DND-41 (cell line): Measurements from ENCODE around the gene TMPRSS9.
"Not testable (repeated sequence)": the region's sequence is repeated elsewhere in the genome, so short reads cannot be mapped to it uniquely, and the experiment has no call there.

Experiments used
- CTCF ChIP-seq: IDR thresholded peaks from 2 replicates; pipeline ENCODE4 v1.5.1; 2012; ENCODE audit warnings: borderline replicate concordance, low read length, moderate library complexity, mild to moderate bottlenecking; ENCODE audit not compliant: poor library complexity, severe bottlenecking; ENCODE audit errors: extremely low read depth
- EZH2 ChIP-seq: IDR thresholded peaks from 3 replicates; pipeline ENCODE4 v1.6.1; 2012; ENCODE audit warnings: borderline replicate concordance, low read depth, mild to moderate bottlenecking, moderate library complexity, low read length, inconsistent platforms; ENCODE audit not compliant: severe bottlenecking

DNA sequence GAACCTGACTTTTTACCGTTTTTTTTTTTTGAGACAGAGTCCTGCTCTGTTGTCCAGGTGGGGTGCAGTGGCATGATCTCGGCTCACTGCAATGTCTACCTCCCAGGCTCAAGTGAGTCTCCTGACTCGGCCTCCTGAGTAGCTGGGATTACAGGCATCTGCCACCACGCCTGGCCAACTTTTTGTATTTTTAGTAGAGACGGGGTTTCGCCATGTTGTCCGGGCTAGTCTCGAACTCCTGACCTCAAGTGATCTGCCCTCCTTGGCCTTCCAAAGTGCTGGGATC lies 109.8 kb downstream of the TMPRSS9 start:
- not testable (repeated sequence) for TF ChIP-seq CTCF, EZH2
